A549 (cell line): Measurements from ENCODE around the gene EFHD2. TPM values are rescaled to one million over a fixed set of nuclear protein-coding genes. Genes with fewer than 3 reads are reported as not detected.
"Not testable (repeated sequence)": the region's sequence is repeated elsewhere in the genome, so short reads cannot be mapped to it uniquely, and the experiment has no call there.

Experiments used
- ATAC-seq, 2 experiments: fragments of 200-7000 bp in 1 of 2; fragments of >200 bp in 1 of 2; cut with Nextera tagmentation in 1 of 2; cut with Tn5 transposase in 1 of 2; 3 replicates each; pipeline versions ENCODE4 v1.8.0 to v1.9.1; 2018 to 2020; ENCODE audit warnings: mild to moderate bottlenecking in 1 of 2, moderate library complexity in 1 of 2
- CTCF ChIA-PET: fragments of 300-600 bp; sonication (Branson Sonifier 250); formaldehyde crosslinking; extraction: SDS; loops from one replicate; lab custom pipeline; 2021; ENCODE audit warnings: antibody characterized with exemption, inconsistent platforms; lab: Yijun Ruan, JAX
- POLR2A ChIA-PET: fragments of 350-600 bp; formaldehyde crosslinking; extraction: SDS; loops from one replicate; lab custom pipeline; 2021; ENCODE audit warnings: antibody characterized with exemption, inconsistent platforms; lab: Yijun Ruan, JAX
- DNase-seq, 2 experiments: peaks; one replicate each; pipeline versions ENCODE4 v3.0.0 to v3.0.0-alpha.2; 2011 to 2016; ENCODE audit warnings: low read depth in 1 of 2, low spot score in 1 of 2
- FAIRE-seq: peaks from 2 replicates; lab custom pipeline; 2011; peaks lifted over from hg19 to GRCh38; lab: Jason Lieb, UNC
- H3K27ac ChIP-seq, 2 experiments: fragments of >200 bp; sonication (Bioruptor Twin); formaldehyde crosslinking; 3 replicates each; pipeline ENCODE4 v1.5.1; 2016 to 2017
- H3K4me1 ChIP-seq: fragments of >200 bp; sonication (Bioruptor Twin); formaldehyde crosslinking; 3 replicates; pipeline ENCODE4 v1.6.1; 2016
- H3K4me2 ChIP-seq: fragments of >200 bp; sonication (Bioruptor Twin); formaldehyde crosslinking; 3 replicates; pipeline ENCODE4 v1.6.1; 2016
- H3K4me3 ChIP-seq: fragments of >200 bp; sonication (Bioruptor Twin); formaldehyde crosslinking; 3 replicates; pipeline ENCODE4 v1.5.1; 2016
- H3K9me3 ChIP-seq: fragments of >200 bp; sonication (Bioruptor Twin); formaldehyde crosslinking; 3 replicates; pipeline ENCODE4 v1.6.1; 2016
- ATOH8 ChIP-seq: fragments of 250-450 bp; sonication (Bioruptor Pico); IDR thresholded peaks from 2 replicates; pipeline ENCODE4 v1.5.0; 2020; ENCODE audit warnings: low read depth, mild to moderate bottlenecking, moderate library complexity
- BHLHE40 ChIP-seq: IDR thresholded peaks from 2 replicates; pipeline ENCODE4 v1.6.1; 2012; ENCODE audit warnings: low read depth, low read length, inconsistent platforms
- CEBPB ChIP-seq, 2 experiments: fragments of >200 bp in 1 of 2; sonication (Bioruptor Twin) in 1 of 2; formaldehyde crosslinking in 1 of 2; IDR thresholded peaks; 2 replicates each; pipeline ENCODE4 v1.6.1; 2012 to 2016
- CHD2 ChIP-seq: fragments of 150-350 bp; IDR thresholded peaks from 2 replicates; pipeline ENCODE4 v1.6.1; 2014; ENCODE audit warnings: low read length; ENCODE audit not compliant: partially characterized antibody
- CHD4 ChIP-seq: fragments of 200-600 bp; sonication (generic); IDR thresholded peaks from 2 replicates; pipeline ENCODE4 v1.6.1; 2016; ENCODE audit warnings: antibody characterized with exemption, mild to moderate bottlenecking, borderline replicate concordance
- ELK1 ChIP-seq: fragments of 150-350 bp; IDR thresholded peaks from 2 replicates; pipeline ENCODE4 v1.6.1; 2014; ENCODE audit warnings: low read depth, mild to moderate bottlenecking, low read length
- EP300 ChIP-seq, 2 experiments: fragments of >200 bp; sonication (Bioruptor Twin); formaldehyde crosslinking; IDR thresholded peaks; 2 replicates in 1 of 2; 3 replicates in 1 of 2; pipeline ENCODE4 v1.6.1; 2016 to 2017
- FOSB ChIP-seq: fragments of 250-450 bp; sonication (Bioruptor Pico); IDR thresholded peaks from 2 replicates; pipeline ENCODE4 v1.5.0; 2020; ENCODE audit warnings: mild to moderate bottlenecking, moderate library complexity
- GATA3 ChIP-seq: IDR thresholded peaks from 2 replicates; pipeline ENCODE4 v1.6.1; 2012; ENCODE audit warnings: borderline replicate concordance
- HES2 ChIP-seq: fragments of >200 bp; sonication (Bioruptor Twin); formaldehyde crosslinking; IDR thresholded peaks from 2 replicates; pipeline ENCODE4 v1.6.1; 2016
- HMGXB4 ChIP-seq: fragments of 250-450 bp; sonication (Bioruptor Pico); IDR thresholded peaks from 2 replicates; pipeline ENCODE4 v1.5.0; 2021; ENCODE audit warnings: mild to moderate bottlenecking, moderate library complexity, borderline replicate concordance
- JUN ChIP-seq, 2 experiments: fragments of >200 bp; sonication (Bioruptor Twin); formaldehyde crosslinking; IDR thresholded peaks; 2 replicates in 1 of 2; 3 replicates in 1 of 2; pipeline ENCODE4 v1.6.1; 2016 to 2017
- KDM5A ChIP-seq: fragments of 200-600 bp; sonication (generic); IDR thresholded peaks from 2 replicates; pipeline ENCODE4 v1.6.1; 2016; ENCODE audit warnings: antibody characterized with exemption, mild to moderate bottlenecking
- MAFK ChIP-seq: fragments of 450-650 bp; IDR thresholded peaks from 2 replicates; pipeline ENCODE4 v1.6.1; 2014; ENCODE audit not compliant: partially characterized antibody
- MAX ChIP-seq: IDR thresholded peaks from 2 replicates; pipeline ENCODE4 v1.6.1; 2012
- PHF8 ChIP-seq: fragments of 200-600 bp; sonication (generic); IDR thresholded peaks from 2 replicates; pipeline ENCODE4 v1.6.1; 2016; ENCODE audit warnings: low read depth, mild to moderate bottlenecking, antibody characterized with exemption, moderate library complexity, borderline replicate concordance
- POLR2AphosphoS2 ChIP-seq: conservative IDR thresholded peaks from 2 replicates; pipeline ENCODE4 v1.6.1; 2012; ENCODE audit warnings: low read length, improper control_type of control experiment, inconsistent platforms
- RAD21 ChIP-seq, 2 experiments: fragments of >200 bp in 1 of 2; sonication (Bioruptor Twin) in 1 of 2; formaldehyde crosslinking in 1 of 2; IDR thresholded peaks in 1 of 2; conservative IDR thresholded peaks in 1 of 2; 2 replicates in 1 of 2; 3 replicates in 1 of 2; pipeline ENCODE4 v1.6.1; 2012 to 2018; ENCODE audit warnings: inconsistent platforms in 1 of 2
- RFX5 ChIP-seq: fragments of 450-650 bp; IDR thresholded peaks from 2 replicates; pipeline ENCODE4 v1.7.1; 2014; ENCODE audit warnings: antibody characterized with exemption, mild to moderate bottlenecking, moderate library complexity
- SREBF2 ChIP-seq: fragments of 450-650 bp; IDR thresholded peaks from 2 replicates; pipeline ENCODE4 v1.6.1; 2014; ENCODE audit warnings: mild to moderate bottlenecking, moderate library complexity
- ZFP36 ChIP-seq: fragments of 450-650 bp; IDR thresholded peaks from 2 replicates; pipeline ENCODE4 v1.6.1; 2014; ENCODE audit warnings: borderline replicate concordance; ENCODE audit not compliant: partially characterized antibody
- WGBS: methylation state at CpG from one replicate; pipeline ENCODE4 v1.1.6; 2017; ENCODE audit errors: missing lambda C conversion rate; 5-methylcytosine and 5-hydroxymethylcytosine counted together
- polyA plus RNA-seq, 4 experiments: library from polyadenylated mRNA; depleted of rRNA in 3 of 4; stranded (reverse); fragments of >200 nt; fragmentation: RNase III in 1 of 4; extraction: RNeasy Plus Mini Kit Qiagen cat#74134 plus additional on column Dnase treatment in 1 of 4; gene quantifications; 2 replicates in 3 of 4; 3 replicates in 1 of 4; pipeline ENCODE4 v1.2.3, GENCODE V29; 2011 to 2017

The EFHD2 gene
- polyA plus RNA-seq, 2 of the 4 experiments (the other 2 are of a cell fraction): 33.1 to 96.2 TPM

GRCh38 chr1:15371610-15372545 is 37.8 kb upstream of the EFHD2 start:
- no peak overlapping the region for H3K4me3 ChIP-seq
- no peak for DNase-seq
- 91% methylated on average over 14 of the region's 21 CpGs for WGBS
- H3K27ac ChIP-seq: peak overlapping the region in 1 of 2 experiments; percentile 28; a peak in 2 of 6 replicates
- no peak; a peak in 1 of 6 replicates for ATAC-seq
- TF ChIP-seq JUN (IDR thresholded peaks at IDR 0.05) (no peak), MAFK (no peak), BHLHE40 (no peak), ELK1 (no peak), ZFP36 (no peak), CEBPB (IDR thresholded peaks at IDR 0.05) (no peak), CHD4 (no peak), SREBF2 (no peak), PHF8 (no peak), HMGXB4 (CRISPR knock-in tag) (no peak), KDM5A (no peak), HES2 (no peak), EP300 (IDR thresholded peaks at IDR 0.05) (no peak), GATA3 (no peak), POLR2AphosphoS2 (no peak)
- FAIRE-seq: no peak
- H3K4me2 ChIP-seq: no peak overlapping the region
- CTCF ChIA-PET: interaction anchor here (1.2 kb wide), 1 partner anchor 11 kb away, joined by 3 read pairs; no protein-coding TSS in a partner anchor
- no peaks in the 10 kb centered on the region for H3K9me3 ChIP-seq
- POLR2A ChIA-PET: no interaction called here
- H3K4me1 ChIP-seq: peaks cover 10% of the 10 kb centered on the region; the same call in 2 of the 3 replicates

- CTCF ChIA-PET: no interaction called here
- FAIRE-seq (no peak), DNase-seq (no peak), ATAC-seq (no peak)
- TF ChIP-seq RAD21 (conservative IDR thresholded peaks at IDR 0.05 in 1 of 2, IDR thresholded peaks at IDR 0.05 in 1 of 2) (no peak), RFX5 (no peak), CHD2 (no peak), MAX (no peak), ATOH8 (CRISPR knock-in tag) (no peak), FOSB (CRISPR knock-in tag) (no peak)
- POLR2A ChIA-PET: no interaction called here
- Histone ChIP-seq H3K4me3 (no peak overlapping the region), H3K27ac (no peak overlapping the region), H3K4me1 (no peaks in the 10 kb centered on the region), H3K9me3 (no peaks in the 10 kb centered on the region), H3K4me2 (no peak overlapping the region)
- 92% methylated on average over 8 of the region's 8 CpGs for WGBS
Observed at GRCh38 chr1:15378729-15379128, 31.0 kb upstream of the EFHD2 start.

GRCh38 chr1:15379151-15379550 is 30.5 kb upstream of the EFHD2 start:
- DNase-seq, H3K27ac ChIP-seq, POLR2A ChIA-PET: not testable (repeated sequence)

More at GRCh38 chr1:15379151-15379550, 30.5 kb upstream of the EFHD2 start:
- H3K4me2 ChIP-seq, CTCF ChIA-PET, ATAC-seq, H3K4me1 ChIP-seq, H3K9me3 ChIP-seq, H3K4me3 ChIP-seq, FAIRE-seq: not testable (repeated sequence)
- WGBS: 77% methylated on average over 9 of the region's 9 CpGs
